NB4 (cell line): ENCODE results near the gene USP31.

ENCODE experiments used
- TF ChIP-seq, protein P1 (sequence below): IDR thresholded peaks from one replicate; pipeline ENCODE4 v1.5.1; 2012; ENCODE audit warnings: low read depth, low read length
- TF ChIP-seq, protein P2 (sequence below): IDR thresholded peaks from 2 replicates; pipeline ENCODE4 v1.6.1; 2011; ENCODE audit warnings: low read depth, low read length

DNA sequence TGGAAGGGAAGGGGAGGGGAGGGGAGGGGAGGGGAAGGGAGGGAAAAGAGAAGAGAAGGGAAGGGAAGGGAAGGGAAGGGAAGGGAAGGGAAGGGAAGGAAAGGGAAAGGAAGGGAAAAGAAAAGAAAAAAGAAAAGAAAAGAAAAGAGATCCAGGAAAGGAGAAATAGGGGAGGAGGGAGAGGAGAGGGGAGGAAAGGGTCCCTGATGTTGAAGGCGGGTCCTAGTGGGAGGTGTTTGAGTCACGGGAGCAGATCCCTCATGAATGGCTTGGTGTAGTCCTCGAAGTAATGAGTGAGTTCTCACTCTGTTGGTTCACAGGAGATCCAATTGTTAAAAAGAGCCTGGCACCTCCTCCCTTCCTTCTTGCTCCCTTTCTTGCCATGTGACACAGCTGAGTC lies 6.9 kb upstream of the USP31 start:
- TF ChIP-seq, protein P1, sequence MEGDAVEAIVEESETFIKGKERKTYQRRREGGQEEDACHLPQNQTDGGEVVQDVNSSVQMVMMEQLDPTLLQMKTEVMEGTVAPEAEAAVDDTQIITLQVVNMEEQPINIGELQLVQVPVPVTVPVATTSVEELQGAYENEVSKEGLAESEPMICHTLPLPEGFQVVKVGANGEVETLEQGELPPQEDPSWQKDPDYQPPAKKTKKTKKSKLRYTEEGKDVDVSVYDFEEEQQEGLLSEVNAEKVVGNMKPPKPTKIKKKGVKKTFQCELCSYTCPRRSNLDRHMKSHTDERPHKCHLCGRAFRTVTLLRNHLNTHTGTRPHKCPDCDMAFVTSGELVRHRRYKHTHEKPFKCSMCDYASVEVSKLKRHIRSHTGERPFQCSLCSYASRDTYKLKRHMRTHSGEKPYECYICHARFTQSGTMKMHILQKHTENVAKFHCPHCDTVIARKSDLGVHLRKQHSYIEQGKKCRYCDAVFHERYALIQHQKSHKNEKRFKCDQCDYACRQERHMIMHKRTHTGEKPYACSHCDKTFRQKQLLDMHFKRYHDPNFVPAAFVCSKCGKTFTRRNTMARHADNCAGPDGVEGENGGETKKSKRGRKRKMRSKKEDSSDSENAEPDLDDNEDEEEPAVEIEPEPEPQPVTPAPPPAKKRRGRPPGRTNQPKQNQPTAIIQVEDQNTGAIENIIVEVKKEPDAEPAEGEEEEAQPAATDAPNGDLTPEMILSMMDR, result no peak
- TF ChIP-seq, protein P2, sequence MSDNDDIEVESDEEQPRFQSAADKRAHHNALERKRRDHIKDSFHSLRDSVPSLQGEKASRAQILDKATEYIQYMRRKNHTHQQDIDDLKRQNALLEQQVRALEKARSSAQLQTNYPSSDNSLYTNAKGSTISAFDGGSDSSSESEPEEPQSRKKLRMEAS, result no peak
